ENCODE data around the gene TPST2.

GRCh38 chr22:26584010-26584409 is 5.9 kb downstream of the TPST2 start:
- TF ChIP-seq ZNF274 (IDR thresholded peaks at IDR 0.05; ENCODE audit: low read depth, low read length) (no peak), YY1 (IDR thresholded peaks at IDR 0.05; ENCODE audit: insufficient read depth, insufficient read length) (no peak)
